Muscle layer of colon (tissue), 2 donors: ENCODE results near the gene USP40.

Experiments
- H3K27ac ChIP-seq: one replicate; pipeline ENCODE4 v1.7.0; 2013; ENCODE audit warnings: low read depth, mild to moderate bottlenecking, low read length, moderate library complexity
- H3K27me3 ChIP-seq, 2 donors: one replicate each; pipeline ENCODE4 v1.7.0; 2013; ENCODE audit warnings: low read length in 2 of 2, mild to moderate bottlenecking in 2 of 2; ENCODE audit not compliant: insufficient read depth in 2 of 2, control insufficient read depth in 1 of 2
- H3K36me3 ChIP-seq: one replicate; pipeline ENCODE4 v1.7.0; 2013; ENCODE audit warnings: mild to moderate bottlenecking, low read length; ENCODE audit not compliant: insufficient read depth
- H3K4me1 ChIP-seq: one replicate; pipeline ENCODE4 v1.7.0; 2013; ENCODE audit warnings: mild to moderate bottlenecking, low read length; ENCODE audit not compliant: insufficient read depth
- H3K4me3 ChIP-seq, 2 donors: one replicate each; pipeline ENCODE4 v1.7.0; 2013; ENCODE audit warnings: low read length in 2 of 2, low read depth in 1 of 2, mild to moderate bottlenecking in 1 of 2, moderate library complexity in 1 of 2
- H3K9ac ChIP-seq: one replicate; pipeline ENCODE4 v1.7.0; 2013; ENCODE audit warnings: low read length
- H3K9me3 ChIP-seq: one replicate; pipeline ENCODE4 v1.7.0; 2013; ENCODE audit warnings: mild to moderate bottlenecking, low read length
- donor health status: abdominal sarcoma.
- donor health status: Adenocarcinoma of cecum.

Gene USP40

DNA sequence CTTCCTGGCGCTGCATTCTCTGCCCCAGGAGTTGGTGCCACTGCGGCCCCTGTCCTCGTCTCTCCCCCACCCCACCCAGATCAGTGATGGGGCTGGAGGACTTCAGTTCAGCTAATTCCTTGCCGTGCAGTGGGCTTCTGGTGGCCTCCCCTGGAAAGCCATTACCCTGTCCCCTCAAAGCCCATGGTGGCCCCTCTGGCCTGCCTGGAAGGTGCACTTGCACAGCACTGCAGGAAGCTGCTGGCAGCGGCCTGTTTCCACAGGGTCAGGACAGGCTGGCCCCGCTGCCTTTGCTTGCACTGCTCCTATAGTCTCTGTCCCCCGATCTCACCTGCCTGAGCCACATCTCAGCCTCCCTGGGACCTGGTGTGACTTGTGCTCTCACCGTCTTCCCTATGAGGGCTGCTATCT, 105.1 kb downstream of the USP40 start:
- H3K36me3 ChIP-seq = peaks cover 82% of the 10 kb centered on the region
- no peak overlapping the region for H3K4me3 ChIP-seq
- no peaks in the 10 kb centered on the region for H3K4me1 ChIP-seq
- no peak overlapping the region for H3K9ac ChIP-seq
- no peak overlapping the region for H3K27ac ChIP-seq
- no peaks in the 10 kb centered on the region for H3K9me3 ChIP-seq
- no peaks in the 10 kb centered on the region for H3K27me3 ChIP-seq

DNA sequence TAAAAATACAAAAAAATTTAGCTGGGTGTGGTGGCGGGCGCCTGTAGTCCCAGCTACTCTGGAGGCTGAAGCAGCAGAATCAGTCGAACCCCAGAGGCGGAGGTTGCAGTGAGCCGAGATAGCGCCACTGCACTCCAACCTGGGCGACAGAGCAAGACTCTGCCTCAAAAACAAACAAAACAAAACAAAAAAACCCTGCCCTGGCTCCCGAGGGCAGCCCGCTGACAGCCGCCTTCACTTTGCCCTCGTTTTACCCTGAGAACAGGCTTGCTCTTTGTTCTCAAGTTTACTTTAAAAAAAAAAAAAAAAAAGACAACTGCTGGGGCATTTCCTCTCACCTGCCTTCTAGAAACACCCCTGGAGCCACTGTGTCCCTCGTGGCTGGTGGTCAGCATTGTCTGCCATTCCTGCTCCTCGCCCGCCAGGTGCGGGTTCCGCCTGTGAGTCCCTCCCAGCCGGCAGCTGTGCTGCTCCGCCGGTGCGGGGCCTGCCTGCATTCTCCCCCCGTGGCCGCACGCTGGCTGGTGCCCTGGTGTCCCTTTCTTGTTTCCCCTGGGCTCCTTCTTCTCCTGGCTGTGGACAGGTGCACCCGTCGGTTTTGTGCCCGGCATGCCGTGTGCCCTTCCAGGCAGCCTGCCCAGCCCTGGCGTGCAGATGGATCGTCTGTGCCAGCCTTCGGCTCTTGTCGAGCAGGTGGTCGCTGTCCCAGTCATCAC, 105.7 kb downstream of the USP40 start:
- H3K9me3 ChIP-seq = no peaks in the 10 kb centered on the region
- H3K36me3 ChIP-seq = peaks cover 86% of the 10 kb centered on the region
- no peaks in the 10 kb centered on the region for H3K27me3 ChIP-seq
- no peaks in the 10 kb centered on the region for H3K4me1 ChIP-seq
- H3K4me3 ChIP-seq = no peak overlapping the region
- H3K27ac ChIP-seq = no peak overlapping the region
- no peak overlapping the region for H3K9ac ChIP-seq

DNA sequence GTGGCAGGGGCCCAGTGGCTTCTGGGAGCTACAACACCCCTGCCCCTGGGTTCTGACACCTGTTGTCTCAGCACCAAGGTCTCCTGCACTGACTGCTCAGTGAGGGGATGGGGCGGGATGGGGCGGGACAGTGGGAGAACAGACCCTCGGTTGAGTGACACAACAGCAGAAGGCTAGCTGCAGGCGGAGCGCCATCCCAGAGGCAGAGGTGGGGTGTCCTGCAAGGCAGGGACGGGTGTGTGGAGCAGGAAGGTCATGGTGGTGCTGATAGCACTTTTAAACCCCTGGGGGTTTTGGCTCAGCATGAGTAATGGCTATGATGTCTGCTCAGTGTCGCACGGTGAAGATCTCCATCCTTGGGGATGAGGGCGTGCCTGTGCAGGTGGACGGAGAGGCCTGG, 107.2 kb downstream of the USP40 start:
- Histone ChIP-seq H3K9me3 (no peaks in the 10 kb centered on the region), H3K36me3 (peaks cover 91% of the 10 kb centered on the region), H3K4me1 (no peaks in the 10 kb centered on the region), H3K9ac (no peak overlapping the region), H3K4me3 (no peak overlapping the region), H3K27me3 (no peaks in the 10 kb centered on the region), H3K27ac (no peak overlapping the region)

DNA sequence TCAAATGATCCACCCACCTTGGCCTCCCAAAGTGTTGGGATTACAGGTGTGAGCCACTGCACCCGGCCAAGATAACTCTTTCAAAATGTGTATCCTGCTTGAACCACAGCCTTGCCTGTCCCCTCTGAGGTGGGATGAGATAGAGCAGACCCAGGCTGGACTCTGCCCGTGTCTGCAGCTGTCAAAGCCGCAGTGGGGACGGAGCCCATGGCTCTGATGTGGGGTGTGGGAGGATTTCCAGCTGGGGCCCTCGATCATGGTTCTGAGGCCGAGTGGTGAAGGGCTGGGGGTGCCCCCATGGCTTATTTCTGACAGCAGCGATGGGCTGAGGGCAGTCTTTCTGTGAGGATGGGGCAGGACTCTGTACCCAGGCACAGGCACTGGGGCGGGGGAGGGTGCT, 107.8 kb downstream of the USP40 start:
- Histone ChIP-seq H3K36me3 (peaks cover 85% of the 10 kb centered on the region), H3K9me3 (no peaks in the 10 kb centered on the region), H3K4me1 (peaks cover 4% of the 10 kb centered on the region), H3K27me3 (no peaks in the 10 kb centered on the region), H3K4me3 (no peak overlapping the region), H3K27ac (no peak overlapping the region), H3K9ac (no peak overlapping the region)

DNA sequence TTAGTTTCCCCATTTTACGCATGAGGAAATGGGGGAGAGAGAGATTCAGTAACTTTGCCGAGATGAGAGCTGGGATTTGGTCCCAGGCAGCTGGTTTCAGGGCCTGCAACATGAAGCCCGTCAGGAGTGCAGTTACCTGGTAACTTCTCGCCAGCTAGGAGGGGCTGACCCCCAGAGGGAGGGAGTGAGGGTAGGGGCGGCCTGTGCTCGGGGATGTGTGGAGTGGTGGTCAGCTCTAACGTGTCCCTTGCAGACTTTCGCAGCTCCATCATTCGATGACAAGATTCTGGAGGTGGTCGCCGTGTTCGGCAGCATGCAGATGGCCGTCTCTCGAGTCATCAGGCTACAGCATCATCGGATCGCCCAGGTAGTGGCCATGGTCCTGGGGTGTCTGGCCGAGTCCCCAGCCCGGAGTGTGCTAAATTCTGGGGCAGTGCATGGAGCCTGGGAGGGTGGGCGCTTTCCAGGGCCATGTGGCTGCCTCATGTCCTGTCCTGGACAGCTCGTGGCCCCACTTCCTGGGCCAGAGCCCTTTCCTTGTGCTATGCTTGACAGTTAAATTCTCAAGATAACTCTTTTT, 108.5 kb downstream of the USP40 start:
- Histone ChIP-seq H3K4me3 (no peak overlapping the region), H3K9ac (no peak overlapping the region), H3K27me3 (no peaks in the 10 kb centered on the region), H3K4me1 (peaks cover 12% of the 10 kb centered on the region), H3K9me3 (no peaks in the 10 kb centered on the region), H3K36me3 (peaks cover 78% of the 10 kb centered on the region), H3K27ac (no peak overlapping the region)

DNA sequence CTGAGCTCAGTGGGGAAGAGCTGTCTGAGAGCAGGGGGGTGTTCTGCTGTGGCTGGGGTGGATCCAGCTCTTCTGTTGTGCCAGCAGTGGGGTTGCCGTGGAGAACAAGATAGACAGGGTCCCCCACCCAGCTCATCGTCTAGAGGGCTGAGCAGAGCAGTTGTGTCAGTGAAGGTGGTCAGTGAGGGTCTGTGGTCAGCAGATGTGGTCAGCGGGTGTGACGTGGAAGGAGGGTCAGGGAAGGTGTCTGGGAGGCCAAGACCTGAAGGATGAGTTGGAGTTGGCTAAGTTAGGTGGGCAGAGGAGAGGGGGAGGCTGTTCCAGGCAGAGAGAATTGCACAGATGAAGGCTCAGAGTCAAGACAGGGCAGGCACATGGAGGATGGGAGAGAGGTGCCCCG, 109.2 kb downstream of the USP40 start:
- H3K36me3 ChIP-seq = peaks cover 75% of the 10 kb centered on the region
- no peaks in the 10 kb centered on the region for H3K9me3 ChIP-seq
- H3K9ac ChIP-seq = no peak overlapping the region

DNA sequence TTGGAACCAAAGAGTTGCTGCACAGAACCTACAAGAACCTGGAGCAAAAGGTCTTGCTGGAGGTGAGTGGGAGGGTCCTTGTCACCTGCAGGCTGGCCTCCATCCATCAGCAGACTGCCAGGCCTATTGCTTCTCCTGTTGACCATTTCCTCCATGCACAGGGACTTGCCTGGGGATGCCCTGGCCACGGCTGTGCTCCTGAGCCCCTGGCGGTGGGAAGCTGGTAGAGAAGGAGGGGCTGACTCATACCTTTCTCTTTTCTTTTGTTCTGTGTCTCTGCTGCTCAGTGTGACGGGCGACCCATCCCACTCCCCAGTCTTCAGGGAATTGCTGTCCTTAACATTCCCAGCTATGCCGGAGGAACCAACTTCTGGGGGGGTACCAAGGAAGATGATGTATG, 109.6 kb downstream of the USP40 start:
- H3K9ac ChIP-seq = no peak overlapping the region

More for the DNA sequence above, 109.2 kb downstream of the USP40 start:
- no peak overlapping the region for H3K4me3 ChIP-seq
- no peaks in the 10 kb centered on the region for H3K27me3 ChIP-seq
- H3K27ac ChIP-seq = no peak overlapping the region
- peaks cover 17% of the 10 kb centered on the region for H3K4me1 ChIP-seq

DNA sequence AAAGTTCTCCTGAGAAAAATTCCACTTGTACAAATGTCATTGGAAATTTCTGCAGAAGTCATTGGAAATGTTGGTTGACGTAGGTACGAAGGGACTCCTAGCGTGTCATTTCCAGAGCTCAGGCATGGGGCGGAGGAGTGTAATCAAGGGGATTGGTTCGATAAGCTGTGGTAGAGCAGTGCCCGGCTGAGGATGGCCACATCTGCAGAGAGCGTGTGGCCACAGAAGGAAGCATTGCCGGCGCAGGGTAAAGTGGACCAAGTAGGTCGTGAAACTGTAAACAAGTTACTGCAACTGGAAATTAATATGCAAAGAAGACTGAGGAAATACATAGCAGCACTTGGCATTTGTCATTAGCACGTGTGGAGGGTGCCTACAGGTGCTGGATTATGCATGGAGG, 110.5 kb downstream of the USP40 start:
- peaks cover 73% of the 10 kb centered on the region for H3K36me3 ChIP-seq

More for the DNA sequence above, 109.6 kb downstream of the USP40 start:
- no peaks in the 10 kb centered on the region for H3K27me3 ChIP-seq
- no peaks in the 10 kb centered on the region for H3K9me3 ChIP-seq
- no peak overlapping the region for H3K27ac ChIP-seq
- H3K4me3 ChIP-seq = no peak overlapping the region
- H3K4me1 ChIP-seq = peaks cover 17% of the 10 kb centered on the region
- peaks cover 75% of the 10 kb centered on the region for H3K36me3 ChIP-seq

DNA sequence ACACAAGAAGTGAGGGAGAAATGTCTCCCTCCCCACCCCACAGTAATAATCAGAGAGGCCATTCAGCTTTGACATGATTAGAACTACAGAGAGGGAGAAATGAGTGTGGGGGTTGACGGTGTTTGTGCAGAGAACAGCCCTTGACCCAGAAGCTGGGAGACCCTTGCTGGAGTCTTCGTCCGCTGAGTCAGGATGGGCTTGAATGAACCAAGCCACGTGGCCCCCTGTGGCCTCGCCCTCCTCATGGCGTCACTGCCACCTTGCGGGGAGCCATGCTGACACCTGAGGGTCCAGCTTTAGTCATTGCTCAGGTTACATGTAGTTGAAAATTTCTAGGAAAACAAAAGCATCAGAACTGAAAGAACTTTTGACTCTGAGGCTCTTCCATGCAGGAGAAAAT, 111.1 kb downstream of the USP40 start:
- peaks cover 72% of the 10 kb centered on the region for H3K36me3 ChIP-seq

More for the DNA sequence above, 110.5 kb downstream of the USP40 start:
- Histone ChIP-seq H3K4me3 (no peak overlapping the region), H3K9me3 (no peaks in the 10 kb centered on the region), H3K27ac (no peak overlapping the region), H3K27me3 (no peaks in the 10 kb centered on the region), H3K4me1 (peaks cover 17% of the 10 kb centered on the region), H3K9ac (no peak overlapping the region)

DNA sequence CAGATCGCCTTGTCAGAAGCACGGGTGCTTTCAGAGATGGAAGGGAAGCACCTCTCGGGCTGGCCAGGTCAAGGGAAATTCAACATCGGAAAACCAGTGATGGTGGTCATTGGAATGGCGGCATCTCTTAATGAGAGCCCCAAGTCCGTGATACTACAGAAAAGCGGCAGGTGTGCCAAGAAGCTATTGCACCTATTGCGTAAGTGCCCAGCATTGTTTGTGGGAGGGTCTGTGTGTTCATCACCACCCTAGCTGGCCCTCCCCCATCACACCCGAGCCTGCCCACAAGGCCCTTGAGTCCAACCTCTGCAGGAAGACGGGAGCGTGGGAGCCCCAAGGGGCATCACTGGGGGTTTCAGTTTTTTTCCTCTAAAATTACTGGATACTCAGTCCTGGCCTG, 111.6 kb downstream of the USP40 start:
- Histone ChIP-seq H3K9me3 (no peaks in the 10 kb centered on the region), H3K36me3 (peaks cover 72% of the 10 kb centered on the region), H3K27me3 (no peaks in the 10 kb centered on the region), H3K4me1 (peaks cover 17% of the 10 kb centered on the region), H3K27ac (no peak overlapping the region), H3K4me3 (no peak overlapping the region), H3K9ac (no peak overlapping the region)

More for the DNA sequence above, 111.1 kb downstream of the USP40 start:
- no peak overlapping the region for H3K9ac ChIP-seq
- H3K27me3 ChIP-seq = no peaks in the 10 kb centered on the region
- H3K4me3 ChIP-seq = no peak overlapping the region
- no peaks in the 10 kb centered on the region for H3K9me3 ChIP-seq
- H3K4me1 ChIP-seq = peaks cover 17% of the 10 kb centered on the region
- no peak overlapping the region for H3K27ac ChIP-seq

DNA sequence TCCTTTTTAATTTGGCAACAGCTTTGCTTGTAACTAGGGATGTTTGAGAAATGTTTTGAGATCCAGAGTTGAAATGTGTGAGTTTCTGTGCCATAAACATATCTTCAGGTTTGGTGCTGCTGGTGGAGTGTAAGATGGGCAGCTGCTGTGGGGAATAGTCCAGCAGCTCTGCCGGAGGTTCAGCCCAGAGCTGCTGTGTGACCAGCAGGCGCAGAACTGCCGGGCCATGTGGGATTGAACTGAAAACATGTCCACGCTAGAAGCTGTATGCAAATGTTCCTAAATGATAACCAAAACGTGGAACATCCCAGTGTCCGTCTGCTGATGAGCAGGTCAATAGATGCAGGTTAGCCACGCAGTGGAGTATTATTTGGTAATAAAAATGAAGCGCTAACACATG, 112.7 kb downstream of the USP40 start:
- H3K36me3 ChIP-seq = peaks cover 70% of the 10 kb centered on the region
- H3K27ac ChIP-seq = no peak overlapping the region
- no peaks in the 10 kb centered on the region for H3K27me3 ChIP-seq
- H3K4me3 ChIP-seq = no peak overlapping the region
- peaks cover 17% of the 10 kb centered on the region for H3K4me1 ChIP-seq
- H3K9ac ChIP-seq = no peak overlapping the region
- no peaks in the 10 kb centered on the region for H3K9me3 ChIP-seq
